RPMI8226 (cell line): ENCODE data around the gene PTPRD.

ENCODE experiments used
- DNase-seq: peaks from one replicate; pipeline ENCODE4 v3.0.0-alpha.2; 2015

Gene PTPRD

GRCh38 chr9:8696516-8696915, 1916.3 kb downstream of the PTPRD start:
- no peak for DNase-seq

- DNase-seq: no peak
These were observed 1917.7 kb downstream of the PTPRD start for GRCh38 chr9:8694983-8695588.

- no peak for DNase-seq
These were observed 1919.3 kb downstream of the PTPRD start for GRCh38 chr9:8693464-8693863.

- DNase-seq: no peak
These were observed 1926.3 kb downstream of the PTPRD start for GRCh38 chr9:8686516-8686915.

DNA sequence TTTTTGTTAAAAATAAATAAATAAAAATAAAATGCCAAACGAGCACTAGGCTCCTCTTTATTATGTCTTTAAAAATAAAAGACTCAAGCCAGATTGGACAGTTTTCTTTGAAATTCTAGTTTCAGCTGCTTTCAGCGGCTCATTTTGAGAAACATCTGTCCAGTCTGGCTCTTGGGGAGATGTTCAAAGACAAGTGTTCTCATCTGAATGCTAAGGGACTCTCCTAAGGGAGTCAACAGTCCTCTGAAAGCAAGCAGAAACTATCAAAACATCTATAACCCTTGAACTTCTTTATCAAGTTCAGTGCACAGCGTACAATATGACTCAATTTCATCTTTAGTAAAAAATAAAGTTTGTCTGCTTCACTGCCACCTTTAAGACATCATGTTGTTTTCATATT, 1927.0 kb downstream of the PTPRD start:
- no peak for DNase-seq

GRCh38 chr9:8684978-8685708, 1927.7 kb downstream of the PTPRD start:
- no peak for DNase-seq

- no peak for DNase-seq
These were observed 1929.3 kb downstream of the PTPRD start for GRCh38 chr9:8683496-8683895.

DNA sequence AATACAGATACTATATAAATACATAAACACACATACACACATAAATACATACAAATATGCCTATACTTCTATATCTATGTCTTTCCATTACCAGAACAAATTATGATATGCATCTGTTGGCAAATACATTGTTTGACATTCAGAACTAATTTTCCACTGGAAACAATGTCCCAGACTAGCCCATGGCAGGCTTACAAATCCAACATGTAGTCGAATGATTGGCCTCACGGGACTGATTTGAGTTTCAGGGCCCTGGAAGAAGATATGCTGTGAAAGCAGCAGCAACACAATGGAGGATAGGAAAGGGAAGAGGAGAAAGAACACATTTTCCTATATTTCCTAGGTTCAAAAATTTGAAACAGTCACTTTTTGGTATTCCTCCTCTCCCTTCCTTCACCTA, 1932.1 kb downstream of the PTPRD start:
- DNase-seq: no peak

- DNase-seq: no peak
These were observed 1932.6 kb downstream of the PTPRD start for GRCh38 chr9:8680157-8680556.

GRCh38 chr9:8679371-8679822, 1933.4 kb downstream of the PTPRD start:
- no peak for DNase-seq

- DNase-seq: no peak
These were observed 1935.1 kb downstream of the PTPRD start for GRCh38 chr9:8677741-8678140.

DNA sequence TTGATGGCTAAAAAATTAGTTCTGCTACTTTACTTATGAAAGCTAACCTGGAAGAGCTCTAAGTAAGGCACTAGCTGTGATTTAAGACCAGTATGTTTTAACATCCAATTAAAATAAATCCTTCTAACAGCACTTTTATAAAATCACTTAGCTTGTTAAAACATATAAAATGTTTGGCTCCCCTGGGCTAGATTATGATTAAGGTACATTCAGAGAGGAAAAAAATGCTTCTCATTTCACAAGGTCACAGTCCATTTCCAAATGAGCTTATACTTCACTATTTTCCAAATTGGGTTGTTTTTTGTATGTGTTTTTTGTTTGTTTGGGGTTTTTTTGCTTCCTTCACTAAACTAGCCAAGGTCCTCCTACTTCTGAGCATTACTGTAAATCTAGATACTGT, 1938.3 kb downstream of the PTPRD start:
- no peak for DNase-seq

DNA sequence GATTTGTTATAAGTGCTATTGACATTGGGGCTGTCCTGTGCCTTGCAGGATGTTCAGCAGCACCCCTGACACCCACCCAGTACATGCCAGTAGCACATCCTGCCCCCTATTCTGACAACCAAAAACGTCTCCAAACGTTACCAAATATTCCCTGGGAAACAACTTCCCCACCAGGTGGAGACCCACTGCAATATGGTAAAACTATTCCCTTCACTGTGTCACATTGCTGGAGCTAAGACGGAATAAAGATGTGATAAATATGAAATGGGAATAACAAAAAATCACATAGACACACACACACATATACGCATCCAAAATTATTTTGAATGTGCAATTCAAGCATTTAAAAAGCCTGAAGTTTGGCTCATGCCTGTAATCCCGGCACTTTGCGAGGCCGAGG, 1939.0 kb downstream of the PTPRD start:
- DNase-seq: no peak

GRCh38 chr9:8670751-8671150, 1942.1 kb downstream of the PTPRD start:
- no peak for DNase-seq

DNA sequence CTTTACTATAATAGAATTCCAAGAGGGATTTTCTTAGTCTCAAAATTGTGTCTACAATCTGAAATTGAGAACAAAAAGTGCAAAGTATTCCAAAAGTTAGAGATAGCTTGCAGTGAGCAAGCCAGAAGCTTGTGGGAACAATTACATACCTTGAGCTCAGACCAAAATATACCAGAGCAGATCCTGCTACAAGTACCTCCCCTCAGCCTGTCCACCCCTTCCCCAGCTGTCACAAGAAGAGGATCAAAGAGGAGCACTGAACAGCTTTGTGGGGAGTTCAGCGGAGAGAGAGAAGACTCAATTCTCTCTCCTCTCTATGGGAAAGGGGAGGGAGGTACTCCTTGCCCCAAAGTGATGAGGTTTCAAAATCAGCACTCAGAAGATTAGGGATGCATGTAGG, 1944.1 kb downstream of the PTPRD start:
- DNase-seq: no peak

- DNase-seq: no peak
These were observed 1944.6 kb downstream of the PTPRD start for GRCh38 chr9:8668231-8668630.

- no peak for DNase-seq
These were observed 1946.7 kb downstream of the PTPRD start for GRCh38 chr9:8666060-8666459.

DNA sequence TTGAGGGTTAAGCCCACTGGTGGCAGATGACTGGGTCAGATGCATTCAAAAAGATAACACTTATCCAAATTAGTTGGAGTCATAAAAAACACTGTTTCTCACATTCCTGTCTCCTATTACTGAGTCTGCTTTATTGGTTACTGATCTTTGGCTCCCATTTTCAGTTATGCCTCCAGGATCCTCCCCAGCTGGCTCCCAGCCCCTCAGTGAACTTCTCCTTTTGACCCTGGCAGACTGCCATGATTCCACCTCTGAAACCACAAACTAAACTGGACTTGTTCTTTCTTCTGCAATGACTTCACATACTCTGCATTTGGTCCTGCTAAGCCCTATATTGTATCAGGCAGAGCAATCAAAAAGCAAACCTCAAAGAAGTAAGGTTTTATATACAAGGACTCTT, 1952.4 kb downstream of the PTPRD start:
- peak; percentile 84 for DNase-seq

GRCh38 chr9:8659108-8659507, 1953.7 kb downstream of the PTPRD start:
- DNase-seq: no peak

DNA sequence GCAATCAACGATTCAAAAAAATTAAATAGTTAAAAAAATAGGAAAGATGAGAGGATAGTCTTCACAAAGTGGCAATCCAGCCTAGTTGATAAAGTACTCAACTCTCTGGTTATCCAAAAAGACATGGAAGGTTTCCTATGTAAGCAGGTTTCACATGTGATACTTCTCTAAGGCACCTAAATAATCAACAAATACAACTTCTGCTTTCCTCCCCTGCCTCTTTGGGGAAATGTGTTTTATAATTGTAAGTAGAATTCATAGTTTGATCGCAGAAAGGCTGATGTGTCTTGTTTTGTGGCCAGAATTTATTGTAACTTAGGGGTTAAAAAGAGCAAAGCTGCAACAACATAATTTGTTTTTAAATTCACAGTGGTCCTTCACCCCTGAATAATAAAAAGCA, 1957.7 kb downstream of the PTPRD start:
- no peak for DNase-seq

DNA sequence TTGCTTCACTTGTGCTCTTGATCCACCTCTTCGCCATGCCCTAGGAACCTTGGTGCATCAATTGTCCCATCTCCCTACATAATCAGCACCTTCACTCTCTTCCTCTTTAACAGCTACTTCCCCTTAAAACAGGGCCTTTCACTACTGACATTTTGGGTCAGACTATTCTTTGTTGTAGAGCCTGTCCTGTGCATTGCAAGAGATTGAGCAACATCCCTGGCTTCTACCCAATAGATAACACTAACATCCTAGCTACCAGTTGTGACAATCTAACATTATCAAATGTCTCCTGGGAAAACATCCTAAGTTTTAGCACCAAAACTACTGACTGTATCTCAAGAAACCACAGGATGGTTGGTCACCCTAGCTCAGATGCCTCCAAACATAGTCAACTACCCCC, 1958.9 kb downstream of the PTPRD start:
- DNase-seq: no peak

GRCh38 chr9:8653111-8653510, 1959.7 kb downstream of the PTPRD start:
- no peak for DNase-seq

DNA sequence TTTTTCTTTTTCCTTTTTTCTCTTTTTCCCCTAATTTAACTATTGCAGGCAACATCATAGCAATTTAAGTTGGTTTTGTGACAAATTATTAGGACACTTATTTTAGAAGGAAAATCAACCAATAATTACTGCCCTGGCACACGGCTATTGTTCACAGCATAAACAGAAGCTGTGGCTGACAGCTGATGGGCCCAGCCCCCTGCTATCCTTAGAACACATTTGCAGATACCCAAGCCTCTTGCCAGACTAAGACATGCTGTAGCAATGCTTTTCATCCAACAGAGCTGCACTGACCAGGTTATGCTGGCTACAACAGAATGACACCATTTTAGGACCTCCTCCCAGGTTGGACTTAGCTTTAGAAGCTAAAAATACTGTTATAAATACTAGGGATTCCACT, 1960.5 kb downstream of the PTPRD start:
- DNase-seq: no peak

DNA sequence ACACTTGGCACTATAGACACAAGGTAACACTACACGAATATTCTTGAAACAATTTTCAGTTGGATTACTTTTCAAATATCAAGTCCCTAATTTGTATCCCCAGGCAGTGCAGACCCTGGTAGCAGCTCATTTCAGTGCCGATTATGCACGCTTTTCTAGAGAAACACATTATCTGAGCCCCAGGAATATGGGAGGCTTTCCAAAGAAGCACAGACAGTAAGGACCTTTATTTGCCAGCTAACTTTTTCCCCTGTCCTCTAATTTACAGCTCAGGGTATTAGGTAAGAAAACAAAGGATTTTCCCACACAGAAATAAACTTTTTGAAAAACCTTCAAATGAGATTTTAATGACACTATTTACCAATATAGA, 1961.0 kb downstream of the PTPRD start:
- no peak for DNase-seq
